NK-92 treated with Interleukin-12 subunit alpha and Interleukin-12 subunit beta, amount 100 ng/mL, for 24 hours (cell line): ENCODE data around the gene HOXC6.
"Not testable (repeated sequence)": the region's sequence is repeated elsewhere in the genome, so short reads cannot be mapped to it uniquely, and the experiment has no call there.

Source experiments
- DNase-seq: peaks from one replicate; lab custom pipeline; 2025; lab: John Stamatoyannopoulos, UW

Gene HOXC6

GRCh38 chr12:54058128-54058768 lies 30.0 kb downstream of the HOXC6 start:
- no peak for DNase-seq

DNA sequence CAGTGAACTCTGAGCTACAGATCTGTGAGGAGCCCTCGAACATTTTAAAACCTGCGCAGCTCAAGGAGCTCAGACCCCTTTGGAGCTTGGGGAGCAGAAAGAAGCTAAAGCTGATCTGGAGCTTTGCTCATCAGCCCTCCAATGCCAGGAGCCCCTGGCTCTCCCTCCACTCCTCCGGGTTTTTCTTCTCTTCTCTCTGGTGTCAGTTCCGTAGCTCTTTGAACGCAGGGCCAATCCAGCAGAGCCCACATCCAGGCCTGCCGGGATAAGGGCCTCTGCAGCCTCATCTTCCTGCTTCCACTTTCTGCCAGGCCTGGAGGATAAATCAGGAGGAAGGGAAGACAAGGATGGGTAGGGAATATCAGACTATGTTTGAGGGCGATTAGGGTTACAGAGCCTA lies 31.4 kb downstream of the HOXC6 start:
- DNase-seq, result no peak

GRCh38 chr12:54060174-54060974 lies 32.1 kb downstream of the HOXC6 start:
- no peak for DNase-seq

DNA sequence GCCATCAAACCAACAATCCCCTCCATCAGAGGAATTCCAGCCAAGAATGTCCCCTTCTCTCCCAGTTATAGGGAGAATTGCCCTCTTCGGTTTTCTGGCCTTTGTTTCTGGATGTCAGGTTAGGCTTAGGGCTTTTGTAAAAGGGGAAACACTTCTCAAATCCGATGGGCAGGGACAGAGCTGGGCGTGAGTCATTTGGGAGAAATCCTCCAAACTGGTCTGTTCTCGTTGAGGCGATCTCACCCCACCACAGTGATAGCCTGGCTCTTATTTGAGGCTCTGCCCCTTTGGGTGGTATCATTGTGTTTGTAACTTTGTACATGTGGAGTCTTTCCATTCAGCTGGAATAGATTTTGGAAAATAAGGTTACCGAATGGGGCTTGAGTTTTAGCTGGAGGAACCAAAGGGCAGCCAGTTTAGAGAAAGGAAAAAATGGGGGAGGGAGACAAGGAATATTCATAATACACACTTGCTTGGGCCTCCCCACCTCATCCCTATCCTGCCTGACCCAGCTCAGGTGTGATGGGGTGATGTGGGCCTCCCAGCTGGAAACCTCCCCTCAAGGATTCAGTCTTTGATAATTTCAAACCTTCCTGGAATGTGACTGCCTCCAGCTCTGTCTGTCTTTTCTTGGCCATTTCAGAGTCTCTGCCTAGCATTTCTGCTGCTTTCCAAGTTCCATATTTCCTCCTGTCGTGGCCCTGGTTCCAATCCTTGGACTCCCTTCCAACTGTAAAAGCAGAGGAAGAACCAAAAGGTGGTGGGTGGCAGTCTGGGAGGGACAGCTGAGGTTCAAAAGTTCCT lies 32.9 kb downstream of the HOXC6 start:
- no peak for DNase-seq

- DNase-seq, result no peak
These were observed 37.4 kb downstream of the HOXC6 start for GRCh38 chr12:54065677-54066076.

GRCh38 chr12:54066408-54066807 lies 38.2 kb downstream of the HOXC6 start:
- no peak for DNase-seq

DNA sequence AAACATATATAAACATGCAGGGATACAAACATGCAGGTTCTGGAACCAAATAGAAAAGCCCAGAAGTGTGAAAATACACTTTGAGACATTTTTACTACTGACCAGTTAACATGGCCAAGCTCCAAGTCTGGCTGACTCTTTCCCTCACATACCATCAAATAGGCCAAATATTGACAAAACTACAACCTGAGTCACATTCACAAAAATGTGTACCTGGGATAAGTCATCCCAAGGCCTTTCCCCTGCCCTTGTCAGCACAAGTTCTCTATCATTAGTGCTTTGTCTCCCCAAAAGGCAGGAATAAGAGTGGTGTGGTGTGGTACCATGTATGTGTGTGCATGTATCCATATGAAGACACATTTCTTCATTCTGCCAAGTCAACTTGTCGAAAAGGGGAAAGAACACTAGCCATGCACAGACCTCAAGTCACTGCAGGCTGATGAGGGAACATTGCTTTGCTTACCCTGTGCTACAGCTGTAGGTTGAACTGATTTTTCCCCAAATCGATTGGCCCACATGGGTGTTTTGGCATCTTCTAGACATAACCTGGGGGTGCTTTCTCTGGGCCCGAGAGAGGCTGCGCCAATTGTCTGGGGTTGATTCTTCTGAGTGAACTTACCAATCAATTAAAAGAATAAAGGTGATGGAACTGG lies 40.3 kb downstream of the HOXC6 start:
- DNase-seq, result no peak

GRCh38 chr12:54071942-54072341 lies 43.7 kb downstream of the HOXC6 start:
- DNase-seq, result no peak

- no peak for DNase-seq
These were observed 46.1 kb downstream of the HOXC6 start for GRCh38 chr12:54074308-54074707.

GRCh38 chr12:54075409-54075808 lies 47.2 kb downstream of the HOXC6 start:
- DNase-seq, result no peak

GRCh38 chr12:54075974-54076373 lies 47.7 kb downstream of the HOXC6 start:
- DNase-seq, result no peak

GRCh38 chr12:54077843-54078242 lies 49.6 kb downstream of the HOXC6 start:
- not testable (repeated sequence) for DNase-seq

DNA sequence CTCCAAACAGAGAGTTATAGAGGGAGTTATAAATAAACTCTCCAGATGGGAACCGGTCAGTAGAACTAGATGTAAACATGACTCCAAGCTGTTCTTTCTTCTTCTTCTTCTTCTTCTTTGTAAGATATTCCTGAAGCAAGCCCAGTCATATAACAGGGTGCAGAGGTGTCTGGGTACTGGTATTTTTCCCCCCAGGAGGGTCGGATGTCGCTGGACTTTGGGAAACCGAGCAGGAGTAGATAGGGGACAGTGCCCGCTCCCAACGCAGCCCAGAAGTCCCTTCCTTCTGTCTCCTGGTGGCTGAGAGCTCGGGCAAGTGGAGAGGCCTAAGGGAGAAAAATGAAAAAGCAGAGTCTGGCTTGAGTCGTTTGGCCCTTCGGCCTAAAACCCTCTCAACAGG lies 50.9 kb downstream of the HOXC6 start:
- DNase-seq, result not testable (repeated sequence)
